ENCODE results near the gene LHX3.

DNA sequence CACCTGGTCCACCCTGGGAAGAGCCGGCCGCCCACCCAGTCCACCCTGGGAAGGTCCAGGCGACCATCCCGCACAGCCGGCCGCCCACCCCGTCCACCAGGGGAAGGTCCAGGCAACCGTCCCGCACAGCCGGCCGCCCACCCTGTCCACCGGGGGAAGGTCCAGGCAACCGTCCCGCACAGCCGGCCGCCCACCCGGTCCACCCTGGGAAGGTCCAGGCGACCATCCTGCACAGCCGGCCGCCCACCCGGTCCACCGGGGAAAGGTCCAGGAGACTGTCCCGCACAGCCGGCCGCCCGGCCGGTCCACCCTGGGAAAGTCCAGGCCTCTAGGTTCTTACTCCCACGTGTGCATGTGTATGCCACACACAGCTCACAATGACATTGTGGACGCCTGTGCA lies 47.4 kb upstream of the LHX3 start:
- TF ChIP-seq, protein P1, sequence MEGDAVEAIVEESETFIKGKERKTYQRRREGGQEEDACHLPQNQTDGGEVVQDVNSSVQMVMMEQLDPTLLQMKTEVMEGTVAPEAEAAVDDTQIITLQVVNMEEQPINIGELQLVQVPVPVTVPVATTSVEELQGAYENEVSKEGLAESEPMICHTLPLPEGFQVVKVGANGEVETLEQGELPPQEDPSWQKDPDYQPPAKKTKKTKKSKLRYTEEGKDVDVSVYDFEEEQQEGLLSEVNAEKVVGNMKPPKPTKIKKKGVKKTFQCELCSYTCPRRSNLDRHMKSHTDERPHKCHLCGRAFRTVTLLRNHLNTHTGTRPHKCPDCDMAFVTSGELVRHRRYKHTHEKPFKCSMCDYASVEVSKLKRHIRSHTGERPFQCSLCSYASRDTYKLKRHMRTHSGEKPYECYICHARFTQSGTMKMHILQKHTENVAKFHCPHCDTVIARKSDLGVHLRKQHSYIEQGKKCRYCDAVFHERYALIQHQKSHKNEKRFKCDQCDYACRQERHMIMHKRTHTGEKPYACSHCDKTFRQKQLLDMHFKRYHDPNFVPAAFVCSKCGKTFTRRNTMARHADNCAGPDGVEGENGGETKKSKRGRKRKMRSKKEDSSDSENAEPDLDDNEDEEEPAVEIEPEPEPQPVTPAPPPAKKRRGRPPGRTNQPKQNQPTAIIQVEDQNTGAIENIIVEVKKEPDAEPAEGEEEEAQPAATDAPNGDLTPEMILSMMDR (IDR thresholded peaks at IDR 0.05): no peak
- no peak for TF ChIP-seq POLR2A (IDR thresholded peaks at IDR 0.05)

Measured in uterus (tissue), 2 donors.